ENCODE data around the gene RFX2.

The RFX2 gene

DNA sequence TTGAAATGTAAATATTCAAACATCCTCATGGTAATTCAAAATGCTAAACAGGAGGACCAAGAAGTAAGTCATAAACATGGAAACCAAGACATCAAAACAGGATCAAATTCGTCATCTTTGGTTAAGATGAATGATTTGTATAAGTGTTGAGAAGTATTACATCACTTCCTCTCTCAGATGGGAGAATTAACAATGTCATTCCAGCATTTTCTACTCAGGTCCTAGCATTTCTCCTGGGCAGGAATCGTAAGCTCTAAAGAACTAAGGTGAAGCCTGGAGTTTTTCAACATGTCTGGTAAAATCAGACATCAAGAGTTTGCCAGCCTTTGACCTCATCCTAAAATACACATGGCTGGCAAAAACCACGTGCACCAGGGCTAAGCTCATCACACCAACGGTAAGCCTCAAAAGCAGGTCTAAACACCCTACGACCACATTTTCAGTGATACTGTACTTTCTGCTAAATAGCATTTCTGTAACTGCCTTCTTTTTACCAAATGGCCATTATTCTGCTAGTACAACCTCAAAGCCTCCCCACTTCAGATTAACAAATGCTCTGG is 157.2 kb downstream of the RFX2 start:
- DNase-seq = peak in 1 of 2 donors; percentile 16

DNA sequence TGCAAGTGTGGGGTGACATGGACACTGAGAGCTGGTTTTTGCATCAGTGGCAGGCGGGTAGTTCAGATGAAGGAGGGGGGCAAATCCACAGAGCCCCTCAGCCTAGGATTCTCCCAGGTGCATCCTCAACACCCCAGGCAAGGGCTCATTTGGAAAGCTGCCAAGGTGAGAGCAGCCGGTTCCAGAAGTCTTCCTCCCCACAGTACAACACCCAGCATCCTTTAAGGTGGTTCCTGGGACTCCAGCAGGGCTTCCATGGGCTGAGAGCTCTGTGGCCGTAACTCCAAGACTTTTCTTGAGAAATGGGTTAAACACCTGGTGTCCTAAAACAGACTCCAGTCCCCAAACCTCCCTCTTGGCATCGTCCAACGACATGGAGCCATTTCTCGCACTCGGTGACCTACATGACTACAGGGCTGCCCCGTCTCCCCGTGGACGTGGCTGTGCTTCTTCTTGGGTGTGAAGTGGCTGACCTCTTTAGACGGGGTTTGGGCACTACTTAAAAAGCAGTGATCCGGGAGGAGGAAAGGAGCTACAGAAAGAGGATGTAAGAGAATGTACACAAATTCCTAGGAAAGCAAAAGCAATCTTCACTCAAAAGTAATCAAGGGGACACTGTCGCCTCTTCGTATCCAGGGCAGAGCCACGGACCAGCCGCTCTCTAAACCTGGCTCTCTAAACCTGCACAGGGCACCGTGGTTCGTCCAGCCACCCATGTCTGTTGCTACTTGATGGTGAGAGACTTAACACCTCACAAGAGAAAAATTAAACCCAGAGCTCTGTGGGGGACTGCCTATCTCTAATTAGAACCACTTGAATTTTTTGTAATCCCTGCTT is 157.9 kb downstream of the RFX2 start:
- DNase-seq = no peak

DNA sequence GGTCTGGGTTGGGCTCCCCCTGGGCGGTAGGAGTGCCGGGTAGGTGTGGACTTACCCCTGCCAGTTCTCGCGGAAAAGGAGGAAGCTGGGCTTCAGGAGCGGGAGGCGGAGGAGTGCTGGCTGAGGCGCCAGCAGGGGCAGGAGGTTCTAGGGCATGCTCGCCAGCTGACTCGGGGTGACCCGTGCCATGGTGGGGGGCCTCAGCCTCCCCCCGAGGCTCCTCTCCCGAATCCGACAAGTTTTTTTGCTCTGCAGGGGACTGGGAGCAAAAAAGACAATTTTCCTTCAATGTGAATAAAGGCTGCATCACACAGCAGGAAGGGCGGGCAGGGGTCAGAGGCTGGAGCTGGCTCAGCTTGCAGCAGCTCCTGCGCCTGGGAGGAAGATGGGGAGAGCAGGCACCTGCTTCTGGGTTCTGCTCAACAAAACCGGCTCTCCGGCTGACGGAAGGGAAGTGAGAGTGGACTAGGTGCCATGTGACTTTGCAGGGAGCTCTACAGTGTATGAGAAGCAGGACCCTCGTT is 158.9 kb downstream of the RFX2 start:
- DNase-seq = peak; percentile 31 to 60

DNA sequence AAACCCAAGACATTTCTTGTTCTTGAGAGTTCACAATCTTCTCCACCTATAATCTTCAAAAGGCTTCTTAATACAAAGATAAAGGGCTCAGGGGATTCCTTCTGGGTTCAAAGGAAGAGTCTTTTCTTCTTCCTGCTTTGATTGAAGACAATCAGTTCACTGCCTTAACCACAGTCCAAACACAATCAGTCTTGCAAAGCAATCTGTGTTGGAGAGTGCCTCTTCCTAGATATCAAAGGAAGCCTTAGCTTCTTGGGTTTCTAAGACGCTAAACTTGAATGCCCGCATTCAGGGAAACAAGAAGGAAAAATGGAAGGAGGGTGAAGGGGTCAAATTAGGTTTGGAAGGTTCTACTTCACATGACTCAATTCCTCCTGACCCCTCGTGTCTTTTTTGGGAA is 159.6 kb downstream of the RFX2 start:
- no peak for DNase-seq

DNA sequence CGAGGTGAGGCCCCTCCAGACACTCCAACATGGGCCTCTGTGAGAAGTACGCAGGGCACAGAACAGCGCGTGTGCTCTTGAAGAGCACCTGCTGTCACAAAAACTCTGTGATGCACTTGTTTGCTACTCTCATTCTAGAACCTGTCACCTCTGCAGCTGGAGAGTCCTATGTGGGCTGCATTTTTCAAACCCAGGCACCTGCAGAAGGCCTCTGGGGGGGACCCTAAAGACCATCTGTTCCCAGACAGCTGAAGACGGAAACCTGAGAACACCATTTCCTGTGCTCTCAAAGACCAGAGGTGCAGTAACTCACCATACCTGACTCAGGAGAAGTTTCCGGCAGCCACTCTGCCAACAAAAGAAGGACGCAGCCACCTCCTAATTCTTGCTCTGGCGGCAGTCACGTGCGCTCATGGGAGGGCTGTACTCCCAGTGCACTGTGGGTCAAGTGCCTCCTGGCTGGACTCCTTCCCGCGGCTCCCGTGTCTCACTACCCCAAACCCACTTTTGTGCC is 160.5 kb downstream of the RFX2 start:
- no peak for DNase-seq

DNA sequence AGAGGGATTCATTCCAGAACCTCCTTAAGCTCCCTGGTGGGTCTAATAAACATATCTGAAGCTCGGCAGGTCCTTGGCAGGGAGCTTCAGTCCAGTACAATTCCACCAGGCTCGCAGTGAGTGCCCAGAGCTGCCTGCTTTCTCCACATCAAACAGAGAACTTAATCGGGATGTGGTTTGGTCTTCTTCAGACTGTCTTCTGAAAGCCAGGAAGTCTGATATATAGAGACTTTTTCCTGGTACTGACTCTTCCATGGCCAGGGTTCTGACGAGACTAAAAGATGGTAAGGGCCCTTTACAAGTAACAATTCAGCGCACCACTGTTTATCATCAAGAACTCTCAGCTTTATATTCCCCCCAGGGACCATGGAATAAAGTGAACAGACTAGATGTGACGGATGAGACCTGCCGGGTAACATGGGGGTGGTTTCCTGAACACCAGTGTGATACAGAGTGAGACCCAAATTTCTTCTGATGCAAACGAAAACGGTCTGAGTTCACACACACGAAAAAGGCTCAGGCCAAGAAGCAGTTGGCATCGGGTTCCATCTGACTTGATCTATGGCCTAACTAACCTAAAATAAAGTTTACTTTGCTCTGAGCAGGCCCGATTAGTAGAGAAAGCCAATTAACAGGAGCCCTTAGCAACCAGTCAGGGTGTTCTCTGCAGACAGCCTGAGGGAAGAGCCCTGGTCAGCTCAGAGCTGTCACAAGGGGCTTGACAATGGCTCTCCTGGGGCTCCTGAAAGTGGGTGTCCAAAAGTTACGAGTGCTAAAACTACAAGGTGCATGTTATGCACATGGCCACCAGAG is 161.3 kb downstream of the RFX2 start:
- DNase-seq = no peak

DNA sequence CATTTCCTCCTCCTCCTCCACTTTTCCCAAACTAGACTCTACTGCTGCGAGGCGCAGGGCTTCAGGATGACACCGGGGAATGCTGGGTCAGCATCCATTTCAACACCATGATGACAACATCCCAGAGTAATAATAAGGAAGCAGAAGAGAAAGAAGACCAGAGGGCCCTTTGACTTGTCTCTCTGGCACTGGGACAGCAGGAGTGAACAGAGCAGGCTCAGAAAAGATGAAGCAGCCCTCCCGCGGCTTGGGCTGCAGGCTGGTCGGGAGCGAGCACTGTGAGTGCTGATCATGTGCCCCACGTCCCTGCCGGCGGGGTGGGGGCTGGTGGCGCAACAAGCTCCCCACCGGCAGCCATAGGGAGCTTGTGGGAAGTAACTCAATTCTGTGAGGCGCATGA is 162.9 kb downstream of the RFX2 start:
- DNase-seq = peak; percentile 92 to 94

DNA sequence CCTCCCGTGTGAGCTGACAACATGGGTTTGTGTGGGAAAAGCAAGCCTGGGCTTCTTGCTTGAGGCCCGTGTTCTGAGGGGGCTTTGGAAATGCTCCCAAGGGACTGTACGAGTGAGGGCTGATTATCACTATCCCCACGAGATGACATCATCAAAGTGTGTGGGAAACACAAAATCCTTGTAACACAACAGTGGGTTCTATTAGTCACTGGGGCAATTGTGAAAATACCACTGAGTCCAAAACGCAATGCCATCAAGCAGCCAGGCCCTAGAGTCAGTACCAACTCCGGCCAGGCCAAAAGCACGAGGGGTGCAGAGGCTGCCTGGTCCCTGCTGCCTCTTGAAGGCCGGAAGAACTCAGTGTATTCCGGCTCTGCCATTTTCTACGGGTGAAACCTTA is 166.7 kb downstream of the RFX2 start:
- peak in 1 of 2 donors; percentile 28 for DNase-seq

All from inflammatory macrophage (primary cell).